ENCODE data around the gene COL4A2.

Gene COL4A2

DNA sequence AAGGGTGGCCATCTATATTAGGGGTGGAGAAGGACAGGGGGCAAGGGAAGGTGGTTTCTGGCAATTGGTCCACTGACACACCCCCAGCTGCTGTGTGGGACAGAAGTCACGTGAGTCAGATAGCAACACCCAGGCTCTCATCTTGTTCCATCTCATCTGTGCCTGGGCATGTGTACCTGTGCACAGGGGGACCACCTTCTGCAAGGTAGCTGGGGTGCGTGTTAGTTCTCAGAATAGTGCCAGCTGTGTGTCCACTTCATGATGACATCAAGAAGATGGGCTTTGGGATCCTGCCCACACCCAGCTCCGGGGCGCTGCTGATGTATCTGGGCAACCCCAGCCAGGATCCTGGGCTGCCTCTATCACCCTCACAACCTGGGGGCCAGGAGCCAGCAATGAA, 38.6 kb downstream of the COL4A2 start:
- no peak overlapping the region for H3K9ac ChIP-seq (ENCODE audit: low read depth in 1 of 2, low read length in 2 of 2)
- H3K4me1 ChIP-seq (ENCODE audit: control insufficient read depth in 1 of 2, insufficient read depth in 2 of 2, low read length in 2 of 2), result peaks cover 5 to 20% of the 10 kb centered on the region in 2 donors
- no peaks in the 10 kb centered on the region for H3K36me3 ChIP-seq (ENCODE audit: control insufficient read depth in 1 of 2, insufficient read depth in 2 of 2, low read length in 2 of 2)
- H3K9me3 ChIP-seq (ENCODE audit: control insufficient read depth in 1 of 2, low read length in 2 of 2), result no peaks in the 10 kb centered on the region
- no peak overlapping the region for H3K27ac ChIP-seq (ENCODE audit: low read depth, low read length)
- H3K4me3 ChIP-seq (ENCODE audit: low read depth in 1 of 2, low read length in 2 of 2), result no peak overlapping the region
- H3K27me3 ChIP-seq (ENCODE audit: control insufficient read depth in 1 of 2, insufficient read depth in 2 of 2, low read length in 2 of 2), result peaks cover 0 to 6% of the 10 kb centered on the region in 2 donors

DNA sequence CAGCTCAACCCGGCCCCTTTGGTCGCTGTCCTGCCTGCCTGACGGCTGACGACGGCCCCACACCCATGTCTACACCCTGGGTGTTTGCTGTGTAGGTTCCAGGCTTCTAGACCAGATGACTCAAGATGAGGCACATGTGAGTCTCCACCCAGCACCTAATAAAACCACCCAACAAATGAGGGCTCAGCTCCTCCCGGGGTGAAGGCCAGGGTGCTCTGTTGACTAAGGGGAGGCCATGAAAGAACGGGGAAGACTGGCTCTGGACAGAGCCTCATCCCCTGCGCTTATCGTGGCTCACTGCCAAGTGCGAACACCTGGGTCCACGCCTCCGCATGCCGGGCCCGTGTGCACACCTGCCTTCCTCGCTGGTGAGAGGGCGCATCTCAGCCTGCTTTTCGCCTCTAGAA, 39.6 kb downstream of the COL4A2 start:
- Histone ChIP-seq H3K4me3 (ENCODE audit: low read depth in 1 of 2, low read length in 2 of 2) (no peak overlapping the region), H3K27ac (ENCODE audit: low read depth, low read length) (no peak overlapping the region), H3K9me3 (ENCODE audit: control insufficient read depth in 1 of 2, low read length in 2 of 2) (no peaks in the 10 kb centered on the region), H3K27me3 (ENCODE audit: control insufficient read depth in 1 of 2, insufficient read depth in 2 of 2, low read length in 2 of 2) (peaks cover 0 to 4% of the 10 kb centered on the region in 2 donors), H3K4me1 (ENCODE audit: control insufficient read depth in 1 of 2, insufficient read depth in 2 of 2, low read length in 2 of 2) (peaks cover 0 to 15% of the 10 kb centered on the region in 2 donors), H3K36me3 (ENCODE audit: control insufficient read depth in 1 of 2, insufficient read depth in 2 of 2, low read length in 2 of 2) (no peaks in the 10 kb centered on the region), H3K9ac (ENCODE audit: low read depth in 1 of 2, low read length in 2 of 2) (no peak overlapping the region)

GRCh38 chr13:110347088-110347487, 40.0 kb downstream of the COL4A2 start:
- no peaks in the 10 kb centered on the region for H3K36me3 ChIP-seq (ENCODE audit: control insufficient read depth in 1 of 2, insufficient read depth in 2 of 2, low read length in 2 of 2)
- peaks cover 0 to 15% of the 10 kb centered on the region in 2 donors for H3K4me1 ChIP-seq (ENCODE audit: control insufficient read depth in 1 of 2, insufficient read depth in 2 of 2, low read length in 2 of 2)
- no peaks in the 10 kb centered on the region for H3K9me3 ChIP-seq (ENCODE audit: control insufficient read depth in 1 of 2, low read length in 2 of 2)
- no peak overlapping the region for H3K9ac ChIP-seq (ENCODE audit: low read depth in 1 of 2, low read length in 2 of 2)
- no peak overlapping the region for H3K4me3 ChIP-seq (ENCODE audit: low read depth in 1 of 2, low read length in 2 of 2)
- peak overlapping the region; percentile 10 for H3K27ac ChIP-seq (ENCODE audit: low read depth, low read length)
- H3K27me3 ChIP-seq (ENCODE audit: control insufficient read depth in 1 of 2, insufficient read depth in 2 of 2, low read length in 2 of 2), result peaks cover 0 to 4% of the 10 kb centered on the region in 2 donors

GRCh38 chr13:110347535-110348308, 40.6 kb downstream of the COL4A2 start:
- Histone ChIP-seq H3K4me3 (ENCODE audit: low read depth in 1 of 2, low read length in 2 of 2) (no peak overlapping the region), H3K27ac (ENCODE audit: low read depth, low read length) (no peak overlapping the region), H3K4me1 (ENCODE audit: control insufficient read depth in 1 of 2, insufficient read depth in 2 of 2, low read length in 2 of 2) (peaks cover 0 to 15% of the 10 kb centered on the region in 2 donors), H3K9me3 (ENCODE audit: control insufficient read depth in 1 of 2, low read length in 2 of 2) (no peaks in the 10 kb centered on the region), H3K36me3 (ENCODE audit: control insufficient read depth in 1 of 2, insufficient read depth in 2 of 2, low read length in 2 of 2) (no peaks in the 10 kb centered on the region), H3K27me3 (ENCODE audit: control insufficient read depth in 1 of 2, insufficient read depth in 2 of 2, low read length in 2 of 2) (peaks cover 0 to 4% of the 10 kb centered on the region in 2 donors), H3K9ac (ENCODE audit: low read depth in 1 of 2, low read length in 2 of 2) (no peak overlapping the region)

- H3K27me3 ChIP-seq (ENCODE audit: control insufficient read depth in 1 of 2, insufficient read depth in 2 of 2, low read length in 2 of 2), result no peaks in the 10 kb centered on the region
- H3K9ac ChIP-seq (ENCODE audit: low read depth in 1 of 2, low read length in 2 of 2), result no peak overlapping the region
- no peaks in the 10 kb centered on the region for H3K36me3 ChIP-seq (ENCODE audit: control insufficient read depth in 1 of 2, insufficient read depth in 2 of 2, low read length in 2 of 2)
- peaks cover 0 to 15% of the 10 kb centered on the region in 2 donors for H3K4me1 ChIP-seq (ENCODE audit: control insufficient read depth in 1 of 2, insufficient read depth in 2 of 2, low read length in 2 of 2)
- H3K27ac ChIP-seq (ENCODE audit: low read depth, low read length), result no peak overlapping the region
- no peaks in the 10 kb centered on the region for H3K9me3 ChIP-seq (ENCODE audit: control insufficient read depth in 1 of 2, low read length in 2 of 2)
- no peak overlapping the region for H3K4me3 ChIP-seq (ENCODE audit: low read depth in 1 of 2, low read length in 2 of 2)
Observed at GRCh38 chr13:110348309-110349105, 41.4 kb downstream of the COL4A2 start.

DNA sequence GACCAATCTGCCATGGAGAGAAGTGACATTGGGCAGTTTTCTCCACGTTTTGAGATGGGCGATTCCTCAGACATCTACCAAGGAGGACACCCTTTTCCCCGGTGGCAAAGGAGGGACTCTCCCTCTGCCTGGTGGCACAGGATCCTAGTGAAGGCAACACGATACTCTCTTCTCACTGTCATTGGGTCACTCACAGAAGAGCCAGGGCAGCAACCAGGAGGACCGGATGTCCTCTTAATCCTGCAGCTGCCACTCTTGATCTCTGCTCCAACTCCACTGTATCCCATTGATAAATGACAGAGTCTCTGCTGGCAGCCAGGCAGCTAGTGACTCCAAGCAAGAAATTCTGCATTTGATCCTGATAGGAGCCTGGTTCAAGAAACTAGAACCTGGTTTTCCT, 42.2 kb downstream of the COL4A2 start:
- no peaks in the 10 kb centered on the region for H3K36me3 ChIP-seq (ENCODE audit: control insufficient read depth in 1 of 2, insufficient read depth in 2 of 2, low read length in 2 of 2)
- no peaks in the 10 kb centered on the region for H3K27me3 ChIP-seq (ENCODE audit: control insufficient read depth in 1 of 2, insufficient read depth in 2 of 2, low read length in 2 of 2)
- H3K4me3 ChIP-seq (ENCODE audit: low read depth in 1 of 2, low read length in 2 of 2), result no peak overlapping the region
- no peak overlapping the region for H3K27ac ChIP-seq (ENCODE audit: low read depth, low read length)
- no peak overlapping the region for H3K9ac ChIP-seq (ENCODE audit: low read depth in 1 of 2, low read length in 2 of 2)
- H3K4me1 ChIP-seq (ENCODE audit: control insufficient read depth in 1 of 2, insufficient read depth in 2 of 2, low read length in 2 of 2), result peaks cover 0 to 15% of the 10 kb centered on the region in 2 donors
- no peaks in the 10 kb centered on the region for H3K9me3 ChIP-seq (ENCODE audit: control insufficient read depth in 1 of 2, low read length in 2 of 2)

DNA sequence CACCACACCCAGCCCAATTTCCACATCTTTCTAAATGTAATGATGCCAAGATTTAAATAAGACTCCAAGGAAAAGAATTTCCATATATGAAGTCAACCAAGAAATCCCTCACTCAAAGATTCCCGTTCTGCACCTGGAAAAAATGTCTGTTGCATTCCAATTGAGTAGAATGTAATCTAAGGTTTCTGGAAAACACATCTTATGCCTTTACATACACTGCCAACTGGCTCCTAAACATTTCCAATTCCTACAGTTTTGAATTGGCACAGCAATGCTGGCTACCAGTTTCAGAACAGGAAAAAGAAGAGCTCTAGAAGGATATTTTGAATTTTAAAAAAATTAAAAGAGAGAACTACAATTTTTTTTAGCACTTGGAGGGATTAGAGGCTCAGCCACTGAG, 43.0 kb downstream of the COL4A2 start:
- Histone ChIP-seq H3K36me3 (ENCODE audit: control insufficient read depth in 1 of 2, insufficient read depth in 2 of 2, low read length in 2 of 2) (no peaks in the 10 kb centered on the region), H3K4me3 (ENCODE audit: low read depth in 1 of 2, low read length in 2 of 2) (no peak overlapping the region), H3K9me3 (ENCODE audit: control insufficient read depth in 1 of 2, low read length in 2 of 2) (no peaks in the 10 kb centered on the region), H3K27ac (ENCODE audit: low read depth, low read length) (no peak overlapping the region), H3K27me3 (ENCODE audit: control insufficient read depth in 1 of 2, insufficient read depth in 2 of 2, low read length in 2 of 2) (no peaks in the 10 kb centered on the region), H3K9ac (ENCODE audit: low read depth in 1 of 2, low read length in 2 of 2) (no peak overlapping the region), H3K4me1 (ENCODE audit: control insufficient read depth in 1 of 2, insufficient read depth in 2 of 2, low read length in 2 of 2) (peaks cover 0 to 18% of the 10 kb centered on the region in 2 donors)

DNA sequence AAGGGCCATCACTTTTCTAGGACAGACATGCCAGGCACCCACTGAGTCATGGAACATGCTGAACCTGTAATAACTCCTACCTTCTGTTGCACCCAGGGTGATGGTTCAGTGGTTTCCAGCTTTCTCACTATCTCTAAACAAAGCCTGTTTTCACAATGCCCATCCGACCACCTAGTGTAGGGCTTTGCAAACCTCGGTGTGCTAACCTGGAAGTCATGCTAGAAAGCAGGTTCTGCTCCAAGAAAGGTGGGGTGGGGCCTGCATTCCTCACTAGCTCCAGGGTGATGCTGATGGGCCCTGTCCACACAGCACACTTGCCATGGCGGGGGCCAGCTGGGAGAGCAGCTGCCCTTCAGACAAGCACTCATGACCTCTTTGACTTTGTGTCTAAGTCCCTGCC, 43.4 kb downstream of the COL4A2 start:
- Histone ChIP-seq H3K9me3 (ENCODE audit: control insufficient read depth in 1 of 2, low read length in 2 of 2) (no peaks in the 10 kb centered on the region), H3K36me3 (ENCODE audit: control insufficient read depth in 1 of 2, insufficient read depth in 2 of 2, low read length in 2 of 2) (no peaks in the 10 kb centered on the region), H3K4me3 (ENCODE audit: low read depth in 1 of 2, low read length in 2 of 2) (no peak overlapping the region), H3K27me3 (ENCODE audit: control insufficient read depth in 1 of 2, insufficient read depth in 2 of 2, low read length in 2 of 2) (no peaks in the 10 kb centered on the region), H3K9ac (ENCODE audit: low read depth in 1 of 2, low read length in 2 of 2) (no peak overlapping the region), H3K4me1 (ENCODE audit: control insufficient read depth in 1 of 2, insufficient read depth in 2 of 2, low read length in 2 of 2) (peaks cover 0 to 18% of the 10 kb centered on the region in 2 donors), H3K27ac (ENCODE audit: low read depth, low read length) (no peak overlapping the region)

DNA sequence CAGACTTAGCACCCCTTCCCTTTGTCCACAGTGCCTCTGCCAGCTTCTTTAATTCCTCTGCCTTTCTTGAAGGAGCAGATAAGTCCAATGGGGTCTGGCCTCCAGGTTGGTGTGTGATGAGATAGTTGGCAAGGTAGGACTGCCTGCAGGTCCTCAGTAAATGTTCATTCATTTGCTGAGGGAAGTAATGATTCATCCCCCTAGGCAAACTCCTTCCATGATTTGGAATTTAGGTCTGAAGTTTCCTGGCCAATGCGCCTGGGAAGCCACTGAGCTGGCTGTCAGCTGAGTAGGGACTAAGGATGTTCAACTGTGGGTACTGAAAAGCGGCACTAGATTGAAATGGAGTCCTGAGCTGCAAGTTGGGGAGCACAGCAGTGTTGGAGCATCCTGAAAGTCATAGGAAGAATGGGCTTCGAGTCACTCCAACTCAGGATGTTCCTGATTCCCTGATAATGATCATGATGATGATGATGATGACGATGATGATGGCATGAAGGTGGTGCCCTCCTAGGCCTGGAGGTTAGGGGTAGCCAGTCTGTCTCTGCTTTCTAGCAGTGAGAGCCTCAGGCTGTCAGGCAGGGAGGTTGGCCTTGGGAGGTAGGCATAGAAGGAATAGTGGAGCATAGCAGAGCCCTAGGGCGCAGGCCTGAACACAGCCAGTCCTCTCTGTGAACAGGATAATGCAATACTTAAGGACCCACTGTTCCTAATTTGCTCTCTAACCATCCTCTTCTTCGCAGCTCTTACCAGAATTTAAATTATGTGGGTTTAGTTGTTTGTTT, 44.7 kb downstream of the COL4A2 start:
- H3K9ac ChIP-seq (ENCODE audit: low read depth in 1 of 2, low read length in 2 of 2), result no peak overlapping the region
- no peaks in the 10 kb centered on the region for H3K27me3 ChIP-seq (ENCODE audit: control insufficient read depth in 1 of 2, insufficient read depth in 2 of 2, low read length in 2 of 2)
- no peaks in the 10 kb centered on the region for H3K9me3 ChIP-seq (ENCODE audit: control insufficient read depth in 1 of 2, low read length in 2 of 2)
- H3K4me1 ChIP-seq (ENCODE audit: control insufficient read depth in 1 of 2, insufficient read depth in 2 of 2, low read length in 2 of 2), result peaks cover 0 to 13% of the 10 kb centered on the region in 2 donors
- no peaks in the 10 kb centered on the region for H3K36me3 ChIP-seq (ENCODE audit: control insufficient read depth in 1 of 2, insufficient read depth in 2 of 2, low read length in 2 of 2)
- H3K27ac ChIP-seq (ENCODE audit: low read depth, low read length), result no peak overlapping the region
- H3K4me3 ChIP-seq (ENCODE audit: low read depth in 1 of 2, low read length in 2 of 2), result no peak overlapping the region

DNA sequence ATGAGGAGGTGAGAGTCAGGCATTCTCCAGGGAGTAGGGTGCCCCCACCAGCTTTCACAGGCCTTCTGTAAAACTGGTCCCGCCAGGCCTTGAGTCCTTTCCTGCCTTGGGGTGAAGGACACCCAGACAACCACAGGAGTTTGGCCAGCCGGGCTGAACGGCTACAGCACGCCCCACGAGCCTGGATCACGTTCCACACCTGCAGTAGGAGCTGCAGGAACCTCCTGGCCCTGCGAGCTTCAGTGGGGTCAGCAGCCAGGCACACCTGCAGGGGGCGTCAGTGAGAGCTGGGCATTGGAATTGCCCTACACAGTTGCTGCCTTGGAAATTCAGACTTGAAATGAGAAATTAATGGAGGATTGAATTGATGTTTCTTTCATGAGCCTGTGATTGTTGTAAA, 45.7 kb downstream of the COL4A2 start:
- no peak overlapping the region for H3K9ac ChIP-seq (ENCODE audit: low read depth in 1 of 2, low read length in 2 of 2)
- no peak overlapping the region for H3K4me3 ChIP-seq (ENCODE audit: low read depth in 1 of 2, low read length in 2 of 2)
- H3K27ac ChIP-seq (ENCODE audit: low read depth, low read length), result no peak overlapping the region
- H3K36me3 ChIP-seq (ENCODE audit: control insufficient read depth in 1 of 2, insufficient read depth in 2 of 2, low read length in 2 of 2), result no peaks in the 10 kb centered on the region
- H3K9me3 ChIP-seq (ENCODE audit: control insufficient read depth in 1 of 2, low read length in 2 of 2), result no peaks in the 10 kb centered on the region
- H3K4me1 ChIP-seq (ENCODE audit: control insufficient read depth in 1 of 2, insufficient read depth in 2 of 2, low read length in 2 of 2), result peaks cover 0 to 4% of the 10 kb centered on the region in 2 donors
- no peaks in the 10 kb centered on the region for H3K27me3 ChIP-seq (ENCODE audit: control insufficient read depth in 1 of 2, insufficient read depth in 2 of 2, low read length in 2 of 2)
